A673 (cell line): ENCODE data around the gene TMEM212. TPM values are rescaled to one million over a fixed set of nuclear protein-coding genes. Genes with fewer than 3 reads are reported as not detected.

Experiments
- BruUV-seq: library from RNA; stranded (reverse); fragments of 400-500 nt; replicated peaks from 2 replicates; lab custom pipeline; 2021; lab: Mats Ljungman, UMichigan
- CTCF ChIA-PET: fragments of 300-600 bp; sonication (Branson Sonifier 250); formaldehyde crosslinking; loops from one replicate; lab custom pipeline; 2022; ENCODE audit warnings: antibody characterized with exemption; lab: Charles Lee
- POLR2A ChIA-PET: fragments of 300-600 bp; sonication (Branson Sonifier 250); formaldehyde crosslinking; loops from one replicate; lab custom pipeline; 2022; ENCODE audit warnings: antibody characterized with exemption; ENCODE audit not compliant: low non-redundant PET; lab: Charles Lee
- DNase-seq: peaks from one replicate; pipeline ENCODE4 v3.0.0-alpha.2; 2015; ENCODE audit warnings: low spot score
- H3K27ac ChIP-seq: fragments of 200-600 bp; sonication (generic); 2 replicates; pipeline ENCODE4 v1.5.1; 2016; ENCODE audit warnings: mixed run types, low read depth, mild to moderate bottlenecking, mixed read lengths, antibody characterized with exemption, low read length; ENCODE audit not compliant: poor library complexity, severe bottlenecking
- H3K27me3 ChIP-seq: fragments of 200-600 bp; sonication (generic); replicated peaks from 2 replicates; pipeline ENCODE4 v1.6.1; 2017; ENCODE audit warnings: mixed run types, low read depth, mild to moderate bottlenecking, mixed read lengths, antibody characterized with exemption, low read length; ENCODE audit not compliant: insufficient read depth, poor library complexity
- H3K36me3 ChIP-seq: fragments of 200-600 bp; sonication (generic); 2 replicates; pipeline ENCODE4 v1.6.1; 2016; ENCODE audit warnings: mixed run types, mild to moderate bottlenecking, mixed read lengths, antibody characterized with exemption, low read length; ENCODE audit not compliant: insufficient read depth, poor library complexity, severe bottlenecking
- H3K4me1 ChIP-seq: fragments of 200-600 bp; sonication (generic); 2 replicates; pipeline ENCODE4 v1.6.1; 2017; ENCODE audit warnings: mixed run types, mild to moderate bottlenecking, mixed read lengths, antibody characterized with exemption, low read length; ENCODE audit not compliant: insufficient read depth, poor library complexity, severe bottlenecking
- H3K4me3 ChIP-seq: fragments of 200-600 bp; sonication (generic); 2 replicates; pipeline ENCODE4 v1.5.1; 2016; ENCODE audit warnings: low read depth, mixed run types, mild to moderate bottlenecking, mixed read lengths, low read length; ENCODE audit not compliant: poor library complexity, severe bottlenecking
- H3K9me3 ChIP-seq: fragments of 200-600 bp; sonication (generic); 2 replicates; pipeline ENCODE4 v1.6.1; 2016; ENCODE audit warnings: mixed run types, low read depth, mild to moderate bottlenecking, mixed read lengths, antibody characterized with exemption, low read length; ENCODE audit not compliant: poor library complexity, severe bottlenecking
- CTCF ChIP-seq: fragments of 300-800, 200-600 bp; sonication (generic); conservative IDR thresholded peaks from 2 replicates; pipeline ENCODE4 v1.5.1; 2017; ENCODE audit warnings: low read depth, mild to moderate bottlenecking, antibody characterized with exemption, low read length, moderate library complexity, mixed read lengths
- EZH2 ChIP-seq: fragments of 200-600 bp; sonication (generic); IDR thresholded peaks from 2 replicates; pipeline ENCODE4 v1.6.1; 2017; ENCODE audit warnings: borderline replicate concordance, low read depth, mild to moderate bottlenecking, mixed read lengths, antibody characterized with exemption, low read length; ENCODE audit not compliant: poor library complexity, severe bottlenecking
- intact Hi-C: fragments of 100-400 bp; cut with micrococcal nuclease; formaldehyde crosslinking; loops from one replicate; pipeline ENCODE4 v1.10.0; 2022; ENCODE audit not compliant: unreplicated experiment
- total RNA-seq: library from RNA; stranded (reverse); gene quantifications from 2 replicates; pipeline ENCODE4 v1.2.3, GENCODE V29; 2021

TMEM212 gene
- total RNA-seq, 1 experiment from 2014 or later, result not detected

- H3K27ac ChIP-seq, result no peak overlapping the region
- CTCF ChIA-PET, result no interaction called here
- intact Hi-C loops, result no loop called here
Measured at GRCh38 chr3:171847595-171848259, 4.6 kb downstream of the TMEM212 start.

GRCh38 chr3:171849617-171850319 lies 6.6 kb downstream of the TMEM212 start:
- Histone ChIP-seq H3K27me3 (no peaks in the 10 kb centered on the region), H3K4me1 (no peaks in the 10 kb centered on the region), H3K4me3 (no peak overlapping the region), H3K27ac (no peak overlapping the region), H3K36me3 (no peaks in the 10 kb centered on the region), H3K9me3 (peaks cover 12% of the 10 kb centered on the region)
- intact Hi-C loops, result no loop called here
- DNase-seq, result no peak
- no peak for TF ChIP-seq CTCF
- no peak for TF ChIP-seq EZH2
- no TSS peak for BruUV-seq
- ChIA-PET CTCF (no interaction called here), POLR2A (no interaction called here)

More at GRCh38 chr3:171847595-171848259, 4.6 kb downstream of the TMEM212 start:
- no peaks in the 10 kb centered on the region for H3K27me3 ChIP-seq
- H3K36me3 ChIP-seq, result no peaks in the 10 kb centered on the region
- TF ChIP-seq CTCF (no peak), EZH2 (no peak)
- no peaks in the 10 kb centered on the region for H3K9me3 ChIP-seq
- H3K4me3 ChIP-seq, result no peak overlapping the region
- no TSS peak for BruUV-seq
- POLR2A ChIA-PET, result no interaction called here
- no peak for DNase-seq
- H3K4me1 ChIP-seq, result no peaks in the 10 kb centered on the region

GRCh38 chr3:171850320-171850959 lies 7.3 kb downstream of the TMEM212 start:
- no TSS peak for BruUV-seq
- ChIA-PET POLR2A (no interaction called here), CTCF (no interaction called here)
- no peaks in the 10 kb centered on the region for H3K27me3 ChIP-seq
- no peak for DNase-seq
- H3K27ac ChIP-seq, result no peak overlapping the region
- intact Hi-C loops, result no loop called here
- peaks cover 17% of the 10 kb centered on the region for H3K9me3 ChIP-seq
- no peak overlapping the region for H3K4me3 ChIP-seq
- no peak for TF ChIP-seq EZH2
- TF ChIP-seq CTCF, result no peak
- H3K4me1 ChIP-seq, result no peaks in the 10 kb centered on the region
- H3K36me3 ChIP-seq, result no peaks in the 10 kb centered on the region
